HG02610 (cell line): ENCODE results near the gene DNAJC5.

Experiments
- ATAC-seq: cut with Tn5 transposase; IDR thresholded peaks from one replicate; pipeline ENCODE4 v1.9.1; 2021; ENCODE audit warnings: mild to moderate bottlenecking, moderate library complexity; ENCODE audit not compliant: unreplicated experiment

Gene DNAJC5

GRCh38 chr20:63978319-63979228 lies 83.6 kb downstream of the DNAJC5 start:
- ATAC-seq, result peak; percentile 37

GRCh38 chr20:63979229-63979556 lies 84.3 kb downstream of the DNAJC5 start:
- no peak for ATAC-seq

- ATAC-seq, result peak; percentile 32
Measured at GRCh38 chr20:63979557-63980316, 84.8 kb downstream of the DNAJC5 start, which contains the start of gene SAMD10. Gene SAMD10 (minus strand): TSS chr20:63979642. CDS start chr20:63979467, 175 bp downstream.

- peak; percentile 0 for ATAC-seq
Measured at GRCh38 chr20:63980317-63980805, 85.4 kb downstream of the DNAJC5 start.

GRCh38 chr20:63980806-63981728 lies 86.1 kb downstream of the DNAJC5 start, which contains the start of gene PRPF6:
Gene PRPF6 (plus strand): TSS chr20:63981132. CDS start chr20:63981246, 114 bp downstream.
- peak; percentile 53 for ATAC-seq

- ATAC-seq, result no peak
Measured at GRCh38 chr20:63982937-63983336, 88.0 kb downstream of the DNAJC5 start.
